Progenitor cell of endocrine pancreas (in vitro differentiated cells): ENCODE measurements around the gene DHCR24. TPM values are rescaled to one million over a fixed set of nuclear protein-coding genes. Genes with fewer than 3 reads are reported as not detected.

Experiments used
- DNase-seq: peaks from one replicate; pipeline ENCODE4 v3.0.0; 2021; ENCODE audit warnings: low spot score; ENCODE audit not compliant: unreplicated experiment
- H3K27ac Mint-ChIP-seq: 2 replicates; pipeline ENCODE4 v1.8.0; 2021; ENCODE audit warnings: mild to moderate bottlenecking, moderate library complexity, mixed read lengths
- H3K27me3 Mint-ChIP-seq: 2 replicates; pipeline ENCODE4 v1.8.0; 2021; ENCODE audit warnings: mixed read lengths
- H3K36me3 Mint-ChIP-seq: 2 replicates; pipeline ENCODE4 v1.8.0; 2022; ENCODE audit warnings: mixed read lengths; ENCODE audit not compliant: insufficient read depth
- H3K4me1 Mint-ChIP-seq: 2 replicates; pipeline ENCODE4 v1.8.0; 2021; ENCODE audit warnings: low read depth, mixed read lengths
- H3K4me3 Mint-ChIP-seq: 2 replicates; pipeline ENCODE4 v1.8.0; 2021; ENCODE audit warnings: low read depth, mild to moderate bottlenecking, moderate library complexity, mixed read lengths
- H3K9me3 Mint-ChIP-seq: 2 replicates; pipeline ENCODE4 v1.8.0; 2021; ENCODE audit warnings: low read depth, mixed read lengths
- total RNA-seq: library from RNA; stranded (reverse); gene quantifications from 2 replicates; pipeline ENCODE4 v1.2.1, GENCODE V29; 2021
- TF ChIP-seq, protein P1 (sequence below): fragments of 200-600 bp; sonication (generic); IDR thresholded peaks from one replicate; pipeline ENCODE4 v1.5.0; 2021; ENCODE audit warnings: antibody characterized with exemption, mild to moderate bottlenecking; ENCODE audit not compliant: unreplicated experiment

The DHCR24 gene
- total RNA-seq, 1 donor from 2014 or later = 229 TPM

GRCh38 chr1:54823670-54824069 is 63.3 kb downstream of the DHCR24 start:
- Mint-ChIP-seq H3K27ac (no peak overlapping the region), H3K4me3 (no peak overlapping the region), H3K27me3 (no peaks in the 10 kb centered on the region), H3K4me1 (peaks cover 5% of the 10 kb centered on the region), H3K36me3 (peaks cover 2% of the 10 kb centered on the region), H3K9me3 (peaks cover 28% of the 10 kb centered on the region)
- no peak for DNase-seq
- TF ChIP-seq, protein P1, sequence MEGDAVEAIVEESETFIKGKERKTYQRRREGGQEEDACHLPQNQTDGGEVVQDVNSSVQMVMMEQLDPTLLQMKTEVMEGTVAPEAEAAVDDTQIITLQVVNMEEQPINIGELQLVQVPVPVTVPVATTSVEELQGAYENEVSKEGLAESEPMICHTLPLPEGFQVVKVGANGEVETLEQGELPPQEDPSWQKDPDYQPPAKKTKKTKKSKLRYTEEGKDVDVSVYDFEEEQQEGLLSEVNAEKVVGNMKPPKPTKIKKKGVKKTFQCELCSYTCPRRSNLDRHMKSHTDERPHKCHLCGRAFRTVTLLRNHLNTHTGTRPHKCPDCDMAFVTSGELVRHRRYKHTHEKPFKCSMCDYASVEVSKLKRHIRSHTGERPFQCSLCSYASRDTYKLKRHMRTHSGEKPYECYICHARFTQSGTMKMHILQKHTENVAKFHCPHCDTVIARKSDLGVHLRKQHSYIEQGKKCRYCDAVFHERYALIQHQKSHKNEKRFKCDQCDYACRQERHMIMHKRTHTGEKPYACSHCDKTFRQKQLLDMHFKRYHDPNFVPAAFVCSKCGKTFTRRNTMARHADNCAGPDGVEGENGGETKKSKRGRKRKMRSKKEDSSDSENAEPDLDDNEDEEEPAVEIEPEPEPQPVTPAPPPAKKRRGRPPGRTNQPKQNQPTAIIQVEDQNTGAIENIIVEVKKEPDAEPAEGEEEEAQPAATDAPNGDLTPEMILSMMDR = no peak

GRCh38 chr1:54819733-54820132 is 67.3 kb downstream of the DHCR24 start:
- H3K4me3 Mint-ChIP-seq = no peak overlapping the region
- peaks cover 23% of the 10 kb centered on the region for H3K9me3 Mint-ChIP-seq
- no peak for DNase-seq
- TF ChIP-seq, protein P1 = no peak
- H3K36me3 Mint-ChIP-seq = peaks cover 2% of the 10 kb centered on the region
- H3K27ac Mint-ChIP-seq = no peak overlapping the region
- peaks cover 11% of the 10 kb centered on the region for H3K27me3 Mint-ChIP-seq
- H3K4me1 Mint-ChIP-seq = peaks cover 5% of the 10 kb centered on the region

GRCh38 chr1:54819195-54819536 is 67.8 kb downstream of the DHCR24 start:
- Mint-ChIP-seq H3K27ac (no peak overlapping the region), H3K4me3 (no peak overlapping the region), H3K9me3 (peaks cover 19% of the 10 kb centered on the region), H3K36me3 (peaks cover 2% of the 10 kb centered on the region), H3K4me1 (peaks cover 5% of the 10 kb centered on the region), H3K27me3 (peaks cover 11% of the 10 kb centered on the region)
- TF ChIP-seq, protein P1 = no peak
- DNase-seq = no peak

GRCh38 chr1:54818461-54819194 is 68.4 kb downstream of the DHCR24 start:
- peaks cover 2% of the 10 kb centered on the region for H3K36me3 Mint-ChIP-seq
- TF ChIP-seq, protein P1 = no peak
- peaks cover 11% of the 10 kb centered on the region for H3K27me3 Mint-ChIP-seq
- no peak overlapping the region for H3K27ac Mint-ChIP-seq
- H3K4me3 Mint-ChIP-seq = no peak overlapping the region
- H3K9me3 Mint-ChIP-seq = peaks cover 17% of the 10 kb centered on the region
- no peak for DNase-seq
- H3K4me1 Mint-ChIP-seq = peaks cover 5% of the 10 kb centered on the region

GRCh38 chr1:54816951-54817350 is 70.0 kb downstream of the DHCR24 start:
- H3K27ac Mint-ChIP-seq = no peak overlapping the region
- H3K4me3 Mint-ChIP-seq = no peak overlapping the region
- peaks cover 3% of the 10 kb centered on the region for H3K9me3 Mint-ChIP-seq
- peaks cover 18% of the 10 kb centered on the region for H3K27me3 Mint-ChIP-seq
- H3K4me1 Mint-ChIP-seq = peaks cover 5% of the 10 kb centered on the region
- H3K36me3 Mint-ChIP-seq = peaks cover 2% of the 10 kb centered on the region
- TF ChIP-seq, protein P1 = no peak
- DNase-seq = no peak
